Measurements from ENCODE around the gene SETD3. TPM values are rescaled to one million over a fixed set of nuclear protein-coding genes. Genes with fewer than 3 reads are reported as not detected.
"Not testable (repeated sequence)": the region's sequence is repeated elsewhere in the genome, so short reads cannot be mapped to it uniquely, and the experiment has no call there.

The SETD3 gene
- total RNA-seq, 4 donors from 2014 or later: 135 to 170 (median 148) TPM

GRCh38 chr14:99351166-99352007 is 129.3 kb downstream of the SETD3 start:
- 61% methylated on average over 14 of the region's 14 CpGs for WGBS
- no peaks in the 10 kb centered on the region for H3K36me3 ChIP-seq
- H3K9me3 ChIP-seq: no peaks in the 10 kb centered on the region
- no peak overlapping the region for H3K4me3 ChIP-seq
- no peaks in the 10 kb centered on the region for H3K27me3 ChIP-seq
- no peak for TF ChIP-seq POLR2A (IDR thresholded peaks at IDR 0.05; ENCODE audit: low read depth)
- TF ChIP-seq CTCF (IDR thresholded peaks at IDR 0.05): no peak
- no peak for TF ChIP-seq POLR2AphosphoS5 (IDR thresholded peaks at IDR 0.05)
- no peak for TF ChIP-seq EP300 (IDR thresholded peaks at IDR 0.05)
- no peaks in the 10 kb centered on the region for H3K4me1 ChIP-seq
- intact Hi-C loops (cut with DNase I): no loop called here
- DNase-seq (ENCODE audit: extremely low spot score): no peak
- H3K27ac ChIP-seq (replicated peaks in 1 of 4): no peak overlapping the region

- TF ChIP-seq POLR2A (IDR thresholded peaks at IDR 0.05; ENCODE audit: low read depth) (no peak), CTCF (IDR thresholded peaks at IDR 0.05) (no peak), POLR2AphosphoS5 (IDR thresholded peaks at IDR 0.05) (no peak), EP300 (IDR thresholded peaks at IDR 0.05) (no peak)
- DNase-seq (ENCODE audit: extremely low spot score): no peak
- Histone ChIP-seq H3K9me3 (no peaks in the 10 kb centered on the region), H3K27me3 (no peaks in the 10 kb centered on the region), H3K36me3 (no peaks in the 10 kb centered on the region), H3K27ac (replicated peaks in 1 of 4) (no peak overlapping the region), H3K4me1 (no peaks in the 10 kb centered on the region), H3K4me3 (no peak overlapping the region)
- intact Hi-C loops (cut with DNase I): no loop called here
- 79% methylated on average over 12 of the region's 12 CpGs for WGBS
Measured at GRCh38 chr14:99350751-99351150, 129.9 kb downstream of the SETD3 start.

GRCh38 chr14:99349721-99350495 is 130.8 kb downstream of the SETD3 start:
- Histone ChIP-seq H3K9me3 (no peaks in the 10 kb centered on the region), H3K36me3 (no peaks in the 10 kb centered on the region), H3K4me3 (no peak overlapping the region), H3K4me1 (no peaks in the 10 kb centered on the region), H3K27me3 (peaks cover 0 to 8% (median 0%) of the 10 kb centered on the region in 4 donors), H3K27ac (replicated peaks in 1 of 4) (no peak overlapping the region)
- DNase-seq (ENCODE audit: extremely low spot score): no peak
- 85% methylated on average over 9 of the region's 13 CpGs for WGBS
- no peak for TF ChIP-seq EP300 (IDR thresholded peaks at IDR 0.05)
- no peak for TF ChIP-seq POLR2AphosphoS5 (IDR thresholded peaks at IDR 0.05)
- intact Hi-C loops (cut with DNase I): no loop called here

- intact Hi-C loops (cut with DNase I): no loop called here
- WGBS: 76% methylated on average over 15 of the region's 18 CpGs
- Histone ChIP-seq H3K9me3 (no peaks in the 10 kb centered on the region), H3K4me3 (no peak overlapping the region), H3K27ac (replicated peaks in 1 of 4) (no peak overlapping the region), H3K4me1 (no peaks in the 10 kb centered on the region), H3K27me3 (peaks cover 0 to 14% (median 0%) of the 10 kb centered on the region in 4 donors), H3K36me3 (no peaks in the 10 kb centered on the region)
- no peak for TF ChIP-seq POLR2A (IDR thresholded peaks at IDR 0.05; ENCODE audit: low read depth)
- no peak for TF ChIP-seq EP300 (IDR thresholded peaks at IDR 0.05)
- TF ChIP-seq CTCF (IDR thresholded peaks at IDR 0.05): no peak
- no peak for DNase-seq (ENCODE audit: extremely low spot score)
Measured at GRCh38 chr14:99348816-99349614, 131.6 kb downstream of the SETD3 start.

GRCh38 chr14:99348231-99348630 is 132.4 kb downstream of the SETD3 start:
- 90% methylated on average over 31 of the region's 31 CpGs for WGBS
- H3K36me3 ChIP-seq; DNase-seq (ENCODE audit: extremely low spot score); H3K27ac ChIP-seq (replicated peaks in 1 of 4); H3K9me3 ChIP-seq; H3K4me3 ChIP-seq; H3K4me1 ChIP-seq; intact Hi-C loops (cut with DNase I): not testable (repeated sequence)
- peaks cover 0 to 14% (median 0%) of the 10 kb centered on the region in 4 donors for H3K27me3 ChIP-seq

Small RNAs within 50 kb of the gene (small RNA-seq; reads per million reads assigned to genes)
- 0 reads per million in 3 donors for gene RNU6-91P

Other genes with a start within 250 kb of the SETD3 start
- under 1 TPM; 0.34 to 0.65 (median 0.46) TPM for gene BCL11B, start 208.7 kb downstream of the SETD3 start, total RNA-seq
- 10 to 100 TPM; 10.4 to 21.2 (median 16.5) TPM for gene CCNK, start 550 bp upstream of the SETD3 start, total RNA-seq
- 10 to 100 TPM; 17.9 to 48.7 (median 30.8) TPM for gene CCDC85C, start 123.3 kb upstream of the SETD3 start, total RNA-seq
- gene HHIPL1, start 164.3 kb upstream of the SETD3 start, total RNA-seq: 1 to 10 TPM; 4.2 to 9.1 (median 5.9) TPM
- 1 to 10 TPM; 1.2 to 2.5 (median 1.9) TPM for gene CYP46A1, start 203.4 kb upstream of the SETD3 start, total RNA-seq